ENCODE data around the gene SETBP1.
"Not testable (repeated sequence)": the region's sequence is repeated elsewhere in the genome, so short reads cannot be mapped to it uniquely, and the experiment has no call there.

SETBP1 gene

DNA sequence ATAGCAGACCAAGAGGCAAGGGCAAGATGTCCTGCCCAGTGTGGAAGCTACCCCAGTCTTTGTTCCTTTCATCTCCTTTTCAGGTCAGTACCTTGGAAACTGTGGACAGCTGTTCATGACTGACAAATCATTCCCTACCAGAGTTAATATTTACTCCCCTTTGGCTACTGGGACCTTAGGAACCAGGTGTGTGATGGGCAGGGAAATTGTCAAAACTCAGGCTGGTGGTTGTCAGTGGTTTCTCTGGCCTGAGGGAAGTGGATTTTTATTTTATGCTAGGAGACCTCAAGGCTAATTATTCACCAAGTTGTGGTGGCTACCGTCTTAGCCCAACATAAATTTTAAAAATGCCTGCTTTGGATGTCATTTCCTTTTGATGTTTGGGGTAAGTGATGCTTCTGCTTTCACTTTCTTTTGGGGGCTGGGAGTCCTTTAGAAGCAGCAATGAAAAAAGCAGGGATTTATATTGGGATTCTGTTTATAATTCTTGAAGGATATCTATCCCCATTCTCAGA is 119.3 kb downstream of the SETBP1 start:
- no peak for DNase-seq (ENCODE audit: low read depth)
- TF ChIP-seq CTCF (IDR thresholded peaks at IDR 0.05; ENCODE audit: low read depth, low read length, missing control alignments) = no peak
- H3K4me3 ChIP-seq (ENCODE audit: low read depth, low read length) = no peak overlapping the region

- H3K4me3 ChIP-seq (ENCODE audit: low read depth, low read length); DNase-seq (ENCODE audit: low read depth): not testable (repeated sequence)
These were observed 120.1 kb downstream of the SETBP1 start for GRCh38 chr18:44800766-44801165.

GRCh38 chr18:44801781-44802180 is 121.1 kb downstream of the SETBP1 start:
- H3K4me3 ChIP-seq (ENCODE audit: low read depth, low read length) = no peak overlapping the region
- no peak for DNase-seq (ENCODE audit: low read depth)
- TF ChIP-seq CTCF (IDR thresholded peaks at IDR 0.05; ENCODE audit: low read depth, low read length, missing control alignments) = no peak

DNA sequence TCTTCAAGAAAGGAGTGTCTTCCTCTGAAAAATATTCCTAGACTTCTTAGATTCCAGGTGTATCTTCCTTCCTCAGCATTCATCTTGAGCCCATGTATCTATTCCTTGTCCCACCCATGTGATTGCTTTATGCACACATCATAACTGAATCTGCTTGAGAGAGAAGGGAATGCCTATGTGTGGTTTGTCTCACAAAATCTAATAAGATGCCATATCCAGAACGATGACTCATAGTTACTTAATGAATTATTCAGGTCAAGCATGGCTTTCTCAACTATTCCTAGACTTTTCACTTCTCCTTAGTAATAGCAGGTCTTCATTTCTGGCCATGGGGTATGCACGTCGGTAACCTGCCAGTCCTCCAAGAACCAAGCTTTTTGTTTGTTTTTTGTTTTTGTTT is 121.8 kb downstream of the SETBP1 start:
- DNase-seq (ENCODE audit: low read depth) = no peak
- no peak for TF ChIP-seq CTCF (IDR thresholded peaks at IDR 0.05; ENCODE audit: low read depth, low read length, missing control alignments)
- no peak overlapping the region for H3K4me3 ChIP-seq (ENCODE audit: low read depth, low read length)

DNA sequence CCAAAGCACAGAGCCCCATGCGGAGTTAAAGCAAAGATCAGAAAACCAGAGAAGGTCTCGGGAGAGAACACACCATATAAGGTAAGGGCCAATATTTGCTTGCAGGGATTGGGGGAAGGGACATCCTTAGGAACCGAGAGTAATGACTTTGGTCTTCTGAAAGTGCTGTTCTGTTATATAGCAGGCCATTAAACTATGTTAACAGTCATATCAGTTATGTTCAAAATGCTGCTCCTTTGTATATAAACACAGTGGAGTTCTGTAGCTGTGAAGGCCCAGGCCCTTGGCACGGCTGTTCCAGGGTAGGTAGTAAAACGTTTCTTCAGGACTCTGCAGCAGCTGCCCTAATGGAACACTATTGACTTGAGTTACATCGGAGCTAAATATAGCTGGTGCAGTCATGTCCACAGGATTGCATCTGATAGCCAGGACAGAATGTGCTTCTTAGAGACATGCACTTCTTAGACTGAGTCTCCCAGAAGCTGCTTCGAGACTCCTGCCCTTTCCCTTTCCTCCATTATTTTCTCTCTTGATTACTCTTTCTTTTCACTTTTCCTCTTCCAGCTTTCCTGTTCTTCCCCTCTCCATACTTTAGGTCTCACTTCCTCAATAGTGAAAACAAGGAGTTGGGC is 122.4 kb downstream of the SETBP1 start:
- no peak overlapping the region for H3K4me3 ChIP-seq (ENCODE audit: low read depth, low read length)
- no peak for TF ChIP-seq CTCF (IDR thresholded peaks at IDR 0.05; ENCODE audit: low read depth, low read length, missing control alignments)
- no peak for DNase-seq (ENCODE audit: low read depth)

GRCh38 chr18:44804033-44804432 is 123.3 kb downstream of the SETBP1 start:
- no peak overlapping the region for H3K4me3 ChIP-seq (ENCODE audit: low read depth, low read length)
- TF ChIP-seq CTCF (IDR thresholded peaks at IDR 0.05; ENCODE audit: low read depth, low read length, missing control alignments) = no peak
- no peak for DNase-seq (ENCODE audit: low read depth)

GRCh38 chr18:44805176-44805575 is 124.5 kb downstream of the SETBP1 start:
- TF ChIP-seq CTCF (IDR thresholded peaks at IDR 0.05; ENCODE audit: low read depth, low read length, missing control alignments) = no peak
- no peak overlapping the region for H3K4me3 ChIP-seq (ENCODE audit: low read depth, low read length)

More at GRCh38 chr18:44805176-44805575, 124.5 kb downstream of the SETBP1 start:
- no peak for DNase-seq (ENCODE audit: low read depth)

Data from GM12864 (cell line).